GM21737 (cell line): ENCODE measurements around the gene CYP46A1.

Source experiments
- ATAC-seq: cut with Tn5 transposase; IDR thresholded peaks from one replicate; pipeline ENCODE4 v1.9.1; 2021; ENCODE audit warnings: mild to moderate bottlenecking, moderate library complexity; ENCODE audit not compliant: unreplicated experiment

CYP46A1 gene

DNA sequence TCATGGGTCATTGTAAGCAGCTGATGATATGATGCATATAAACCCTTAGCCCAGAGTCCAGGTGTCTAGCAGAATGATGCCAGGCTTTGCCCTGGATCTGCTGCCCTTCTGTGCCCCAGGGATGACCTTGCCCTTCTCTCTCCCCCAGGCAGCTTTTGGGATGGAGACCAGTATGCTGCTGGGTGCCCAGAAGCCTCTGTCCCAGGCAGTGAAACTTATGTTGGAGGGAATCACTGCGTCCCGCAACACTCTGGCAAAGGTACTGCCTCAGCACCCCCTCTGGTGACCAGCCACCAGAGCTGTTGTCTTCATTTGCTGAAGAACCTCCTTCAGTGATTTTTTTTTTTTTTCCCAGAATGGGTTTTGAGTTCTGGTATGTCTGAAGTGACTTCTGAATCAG, 23.3 kb downstream of the CYP46A1 start:
- ATAC-seq: no peak

DNA sequence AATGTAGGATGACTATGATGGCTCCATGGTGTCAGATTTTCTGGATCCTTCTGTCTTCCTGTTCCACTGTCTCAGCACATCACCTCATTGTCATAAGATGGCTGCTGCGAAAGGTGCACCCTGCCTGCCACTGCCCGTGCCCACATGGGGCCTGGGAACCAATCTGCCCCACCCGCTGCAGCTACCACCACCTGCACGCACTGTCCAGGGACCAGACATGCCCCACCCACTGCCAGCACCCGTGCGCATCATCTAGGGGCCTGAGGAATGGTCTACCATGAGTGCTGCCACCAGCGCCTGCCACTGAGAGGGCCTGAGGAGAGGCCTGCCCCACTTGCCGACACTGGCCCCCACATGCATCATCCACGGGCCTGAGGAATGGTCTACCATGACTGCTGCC, 23.8 kb downstream of the CYP46A1 start:
- no peak for ATAC-seq

GRCh38 chr14:99708449-99708848, 24.4 kb downstream of the CYP46A1 start:
- ATAC-seq: no peak

- no peak for ATAC-seq
Observed at GRCh38 chr14:99713972-99714371, 29.9 kb downstream of the CYP46A1 start.

- ATAC-seq: no peak
Observed at GRCh38 chr14:99715266-99716000, 31.3 kb downstream of the CYP46A1 start.

- ATAC-seq: no peak
Observed at GRCh38 chr14:99716091-99716849, 32.2 kb downstream of the CYP46A1 start.

DNA sequence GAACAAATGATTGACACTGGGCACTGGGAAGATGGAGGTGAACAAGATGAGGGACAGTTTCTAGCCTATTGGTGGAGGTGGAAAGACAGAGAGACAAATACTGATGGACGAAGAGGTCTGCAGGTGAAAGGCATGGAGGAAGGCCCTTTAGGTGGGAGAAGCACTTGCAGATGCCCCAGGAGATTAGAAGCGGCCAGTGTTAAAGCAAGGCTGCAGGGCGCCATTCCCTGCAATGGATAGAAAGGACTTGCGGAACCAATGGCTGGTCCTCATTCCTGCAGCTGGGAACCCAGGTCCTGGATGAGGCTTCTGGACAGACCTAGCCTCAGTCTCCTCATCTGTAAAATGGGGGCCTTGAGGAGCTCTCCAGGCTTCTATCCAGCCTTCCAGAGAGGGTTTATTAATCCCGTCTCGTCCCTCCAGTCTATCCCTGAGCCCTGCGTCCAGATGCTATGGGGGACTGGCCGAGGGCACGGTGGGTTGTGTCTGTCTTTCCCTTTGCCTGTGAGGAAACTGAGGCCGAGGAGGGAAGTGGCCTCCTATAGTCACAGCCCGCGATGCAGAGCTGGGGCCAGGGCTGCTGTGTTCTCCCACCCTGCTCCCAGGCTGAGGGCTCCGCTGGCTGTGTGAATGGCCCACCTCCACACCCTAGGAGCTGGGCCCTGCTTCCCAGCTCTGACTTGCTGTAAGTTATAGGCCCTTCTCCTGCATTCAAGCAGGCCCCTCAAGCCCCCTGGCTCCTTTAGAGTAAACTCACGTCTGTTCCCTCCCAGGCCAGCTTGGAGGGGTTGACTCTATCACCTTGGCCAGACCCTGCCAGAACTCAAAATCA, 33.0 kb downstream of the CYP46A1 start:
- ATAC-seq: no peak

DNA sequence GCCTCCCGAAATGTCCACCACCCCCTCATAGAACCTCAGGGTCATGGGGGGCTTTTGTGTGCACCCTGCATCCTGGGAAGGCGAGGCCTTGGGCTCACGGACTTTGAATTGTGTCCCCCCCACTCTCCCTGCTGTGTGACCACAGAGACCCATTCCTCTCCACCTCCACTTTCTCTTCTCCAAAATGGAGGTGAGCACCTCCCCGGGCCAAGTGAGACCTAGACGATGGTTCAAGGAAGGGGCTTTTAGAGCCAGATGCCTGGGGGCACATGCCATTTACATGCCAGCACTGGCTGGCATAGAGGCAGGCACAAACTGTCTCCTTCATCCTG, 33.5 kb downstream of the CYP46A1 start:
- no peak for ATAC-seq

- ATAC-seq: peak; percentile 84
Observed at GRCh38 chr14:99718031-99718810, 34.1 kb downstream of the CYP46A1 start.

- peak; percentile 33 for ATAC-seq
Observed at GRCh38 chr14:99718811-99719192, 34.7 kb downstream of the CYP46A1 start.

DNA sequence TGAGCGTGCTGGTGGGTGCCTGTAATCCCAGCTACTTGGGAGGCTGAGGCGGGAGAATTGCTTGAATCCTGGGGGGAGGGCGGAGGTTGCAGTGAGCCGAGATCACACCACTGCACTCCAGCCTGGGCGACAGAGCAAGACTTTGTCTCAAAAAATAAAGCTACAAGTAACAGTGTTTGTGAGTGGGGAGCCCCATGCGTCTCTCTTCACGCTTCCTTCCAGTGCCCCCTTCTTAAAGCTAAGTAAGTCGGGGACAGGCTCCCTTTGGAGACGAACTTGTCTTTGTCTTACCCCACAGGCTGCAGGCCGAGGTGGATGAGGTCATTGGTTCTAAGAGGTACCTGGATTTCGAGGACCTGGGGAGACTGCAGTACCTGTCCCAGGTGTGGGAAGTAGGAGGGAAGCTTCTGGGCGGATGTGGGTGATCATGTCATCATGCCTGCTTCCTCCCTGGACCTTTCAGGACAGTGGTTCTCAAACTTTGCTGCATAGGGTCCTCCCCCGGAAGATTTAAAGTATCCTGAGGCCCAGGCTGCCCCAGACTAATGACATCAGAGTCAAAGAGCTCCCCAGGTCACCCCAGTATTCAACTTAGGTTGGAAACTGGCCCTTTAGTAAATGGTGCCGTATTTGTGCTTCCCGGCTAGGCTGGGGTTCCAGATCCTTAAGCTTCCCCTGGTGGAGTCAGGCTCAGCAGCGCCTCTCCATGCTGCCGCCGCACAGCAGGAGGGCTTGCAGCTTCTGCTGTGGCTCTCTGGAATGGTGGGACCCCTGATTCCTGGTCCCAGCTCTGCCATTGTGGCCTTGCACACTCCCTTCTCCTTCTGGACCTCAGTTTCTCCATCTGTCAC, 37.1 kb downstream of the CYP46A1 start:
- ATAC-seq: no peak

DNA sequence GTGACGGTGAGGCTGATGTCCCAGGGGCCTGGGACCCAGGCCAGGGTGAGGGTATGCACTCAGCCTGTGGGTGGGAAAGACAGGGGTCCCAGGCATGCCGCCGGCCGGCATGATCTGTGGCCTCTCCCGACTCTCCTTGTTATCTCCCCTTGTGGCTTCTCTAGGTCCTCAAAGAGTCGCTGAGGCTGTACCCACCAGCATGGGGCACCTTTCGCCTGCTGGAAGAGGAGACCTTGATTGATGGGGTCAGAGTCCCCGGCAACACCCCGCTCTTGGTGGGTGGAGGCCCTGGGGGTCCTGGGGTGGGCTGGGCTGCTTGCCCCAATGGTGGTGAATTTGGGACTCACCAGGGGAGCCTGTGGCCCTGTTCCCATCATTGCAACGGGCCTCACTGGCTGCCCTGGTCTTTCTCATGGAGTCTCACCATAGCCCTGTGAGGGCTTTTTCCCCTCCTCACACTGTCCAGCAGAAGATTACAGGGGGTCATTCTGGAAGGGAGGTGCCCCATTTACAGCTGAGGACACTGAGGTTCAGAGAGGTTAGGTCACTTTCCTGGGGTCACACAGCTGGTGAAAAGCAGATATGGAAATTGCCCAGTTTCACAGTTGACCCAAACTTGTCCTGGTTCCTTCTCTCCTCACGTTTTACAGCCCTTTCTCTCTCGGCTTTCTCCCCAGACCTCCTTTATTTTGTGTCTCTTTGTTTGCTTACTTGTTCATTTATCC, 37.9 kb downstream of the CYP46A1 start:
- ATAC-seq: no peak

GRCh38 chr14:99722741-99723140, 38.6 kb downstream of the CYP46A1 start:
- no peak for ATAC-seq

DNA sequence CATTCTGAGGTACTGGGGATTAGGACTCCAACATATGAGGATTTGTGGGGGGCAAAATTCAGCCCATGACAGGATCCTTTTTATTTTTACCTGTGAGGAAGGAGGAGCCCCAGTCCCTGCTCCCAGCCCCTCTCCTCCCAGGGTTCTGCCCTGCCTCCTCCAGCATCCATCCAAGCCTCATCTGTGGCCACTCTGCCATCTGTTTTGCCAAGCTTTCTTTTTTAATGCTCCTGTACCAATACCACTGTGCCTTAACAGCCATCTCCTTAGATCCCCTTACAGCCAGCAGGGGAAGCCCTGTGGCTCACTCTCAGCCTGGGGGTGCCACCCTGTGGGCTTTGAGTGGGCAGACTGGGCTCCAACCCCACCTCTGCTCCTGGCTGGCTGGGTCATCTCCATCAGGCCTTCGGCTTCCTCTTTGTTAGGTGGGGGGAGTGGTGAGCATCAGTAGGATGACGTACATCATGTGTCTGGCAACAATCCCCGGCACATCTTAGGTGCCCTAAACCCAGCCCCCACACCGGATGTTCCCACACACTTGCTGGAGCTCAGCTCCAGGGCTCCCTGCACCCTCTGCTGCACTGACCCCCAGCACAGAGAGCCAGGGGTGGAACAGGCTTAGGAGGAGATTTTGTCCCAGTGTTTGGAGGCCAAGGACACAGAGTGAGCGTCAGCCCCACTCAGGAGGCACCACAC, 40.2 kb downstream of the CYP46A1 start:
- no peak for ATAC-seq

GRCh38 chr14:99724939-99725773, 41.1 kb downstream of the CYP46A1 start:
- no peak for ATAC-seq

DNA sequence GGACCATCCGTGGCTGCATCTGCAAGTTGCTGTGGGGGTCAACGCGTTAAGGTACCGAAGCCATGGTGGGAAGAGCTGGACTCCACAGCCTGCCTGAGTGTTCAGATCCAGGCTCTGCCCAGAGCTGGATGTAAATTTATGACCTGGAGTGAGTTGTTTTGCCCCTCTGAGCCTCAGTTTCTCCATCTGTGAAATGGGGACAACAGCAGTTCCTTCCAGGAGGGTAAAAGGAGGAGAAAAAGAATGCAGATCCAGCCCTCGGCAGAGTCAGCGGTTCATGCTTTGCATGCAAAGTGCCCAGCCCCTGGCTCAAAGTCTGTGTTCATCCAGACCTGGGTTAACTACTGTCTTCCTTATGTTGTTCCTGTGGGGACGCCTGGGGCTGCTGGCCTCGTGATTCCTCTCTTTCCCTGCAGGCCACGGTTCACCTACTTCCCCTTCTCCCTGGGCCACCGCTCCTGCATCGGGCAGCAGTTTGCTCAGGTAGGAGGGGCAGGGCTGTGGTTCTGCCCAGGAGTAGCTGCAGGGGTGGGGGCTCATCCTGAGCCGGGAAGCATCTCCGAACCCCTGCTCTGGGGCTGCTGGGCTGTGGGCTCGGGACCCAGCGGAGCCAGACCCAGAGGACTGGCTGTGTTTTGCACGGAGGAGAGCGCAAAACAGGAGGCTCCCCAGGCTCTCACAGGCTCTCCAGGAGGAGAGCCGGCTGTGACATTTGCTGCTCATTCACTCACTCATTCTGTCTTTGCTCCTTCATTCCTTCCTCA, 41.9 kb downstream of the CYP46A1 start:
- no peak for ATAC-seq

DNA sequence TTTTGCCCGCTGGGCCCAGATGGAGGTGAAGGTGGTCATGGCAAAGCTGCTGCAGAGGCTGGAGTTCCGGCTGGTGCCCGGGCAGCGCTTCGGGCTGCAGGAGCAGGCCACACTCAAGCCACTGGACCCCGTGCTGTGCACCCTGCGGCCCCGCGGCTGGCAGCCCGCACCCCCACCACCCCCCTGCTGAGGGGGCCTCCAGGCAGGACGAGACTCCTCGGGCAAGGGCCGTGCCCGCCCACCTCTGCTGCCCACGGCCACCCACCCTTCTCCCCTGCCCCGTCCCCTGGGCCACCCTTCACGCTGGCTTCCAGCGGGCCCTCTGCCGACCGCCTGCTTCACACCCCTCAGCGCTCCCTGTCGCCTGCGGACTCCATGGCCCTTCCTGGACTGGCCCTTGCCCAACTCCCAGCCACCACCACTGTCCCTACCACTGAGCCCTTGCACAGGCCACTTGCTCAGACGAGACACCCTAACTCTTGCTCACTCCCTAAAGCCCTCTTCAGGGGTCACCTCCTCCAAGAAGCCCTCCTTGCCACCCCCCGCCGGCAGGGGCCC, 42.5 kb downstream of the CYP46A1 start:
- ATAC-seq: no peak
